ENCODE results near the gene LRP1B. TPM values are rescaled to one million over a fixed set of nuclear protein-coding genes. Genes with fewer than 3 reads are reported as not detected.

The LRP1B gene
- total RNA-seq, 1 experiment from 2014 or later, result 0.52 TPM

GRCh38 chr2:141767051-141767450, 363.8 kb downstream of the LRP1B start (continued):
- no peak for TF ChIP-seq IRF1 (CRISPR knock-in tag; IDR thresholded peaks at IDR 0.05)

DNA sequence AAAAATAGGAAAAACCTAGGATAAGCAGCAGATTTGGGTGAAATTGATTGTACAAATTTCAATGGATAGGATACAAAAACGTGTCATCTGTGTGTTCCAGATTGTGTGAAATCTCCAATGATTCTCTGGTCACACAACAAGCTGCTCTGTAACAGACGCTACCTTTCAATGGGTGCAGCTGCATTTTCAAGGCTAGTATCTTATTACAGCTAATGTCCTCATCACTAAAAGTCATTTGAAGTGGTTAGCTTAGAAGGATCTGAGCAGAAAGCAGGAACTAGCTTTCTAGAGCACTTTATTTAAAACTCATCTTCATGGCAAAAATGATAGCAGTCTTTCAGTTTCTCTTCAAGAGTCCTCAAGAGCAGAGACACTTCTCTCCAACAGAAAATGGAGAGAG, 364.6 kb downstream of the LRP1B start:
- Mint-ChIP-seq H3K27me3 (ENCODE audit: low read depth) (no peaks in the 10 kb centered on the region), H3K4me3 (no peak overlapping the region), H3K36me3 (no peaks in the 10 kb centered on the region), H3K9me3 (peaks cover 4% of the 10 kb centered on the region; the same call in 1 of the 2 replicates), H3K4me1 (peaks cover 40% of the 10 kb centered on the region), H3K27ac (no peak overlapping the region)
- ATAC-seq (no peak), DNase-seq (ENCODE audit: low spot score) (no peak)
- POLR2A ChIA-PET, result no interaction called here
- CTCF ChIA-PET, result no interaction called here
- TF ChIP-seq, protein P1, sequence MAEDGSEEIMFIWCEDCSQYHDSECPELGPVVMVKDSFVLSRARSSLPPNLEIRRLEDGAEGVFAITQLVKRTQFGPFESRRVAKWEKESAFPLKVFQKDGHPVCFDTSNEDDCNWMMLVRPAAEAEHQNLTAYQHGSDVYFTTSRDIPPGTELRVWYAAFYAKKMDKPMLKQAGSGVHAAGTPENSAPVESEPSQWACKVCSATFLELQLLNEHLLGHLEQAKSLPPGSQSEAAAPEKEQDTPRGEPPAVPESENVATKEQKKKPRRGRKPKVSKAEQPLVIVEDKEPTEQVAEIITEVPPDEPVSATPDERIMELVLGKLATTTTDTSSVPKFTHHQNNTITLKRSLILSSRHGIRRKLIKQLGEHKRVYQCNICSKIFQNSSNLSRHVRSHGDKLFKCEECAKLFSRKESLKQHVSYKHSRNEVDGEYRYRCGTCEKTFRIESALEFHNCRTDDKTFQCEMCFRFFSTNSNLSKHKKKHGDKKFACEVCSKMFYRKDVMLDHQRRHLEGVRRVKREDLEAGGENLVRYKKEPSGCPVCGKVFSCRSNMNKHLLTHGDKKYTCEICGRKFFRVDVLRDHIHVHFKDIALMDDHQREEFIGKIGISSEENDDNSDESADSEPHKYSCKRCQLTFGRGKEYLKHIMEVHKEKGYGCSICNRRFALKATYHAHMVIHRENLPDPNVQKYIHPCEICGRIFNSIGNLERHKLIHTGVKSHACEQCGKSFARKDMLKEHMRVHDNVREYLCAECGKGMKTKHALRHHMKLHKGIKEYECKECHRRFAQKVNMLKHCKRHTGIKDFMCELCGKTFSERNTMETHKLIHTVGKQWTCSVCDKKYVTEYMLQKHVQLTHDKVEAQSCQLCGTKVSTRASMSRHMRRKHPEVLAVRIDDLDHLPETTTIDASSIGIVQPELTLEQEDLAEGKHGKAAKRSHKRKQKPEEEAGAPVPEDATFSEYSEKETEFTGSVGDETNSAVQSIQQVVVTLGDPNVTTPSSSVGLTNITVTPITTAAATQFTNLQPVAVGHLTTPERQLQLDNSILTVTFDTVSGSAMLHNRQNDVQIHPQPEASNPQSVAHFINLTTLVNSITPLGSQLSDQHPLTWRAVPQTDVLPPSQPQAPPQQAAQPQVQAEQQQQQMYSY (CRISPR knock-in tag; IDR thresholded peaks at IDR 0.05), result no peak
- TF ChIP-seq ZBTB21 (CRISPR knock-in tag; IDR thresholded peaks at IDR 0.05; ENCODE audit: borderline replicate concordance) (no peak), TEAD4 (CRISPR knock-in tag; IDR thresholded peaks at IDR 0.05) (no peak), AFF4 (CRISPR knock-in tag; IDR thresholded peaks at IDR 0.05; ENCODE audit: borderline replicate concordance) (no peak), FOXP1 (CRISPR knock-in tag; IDR thresholded peaks at IDR 0.05; ENCODE audit: borderline replicate concordance) (no peak)
- TF ChIP-seq, protein P2, sequence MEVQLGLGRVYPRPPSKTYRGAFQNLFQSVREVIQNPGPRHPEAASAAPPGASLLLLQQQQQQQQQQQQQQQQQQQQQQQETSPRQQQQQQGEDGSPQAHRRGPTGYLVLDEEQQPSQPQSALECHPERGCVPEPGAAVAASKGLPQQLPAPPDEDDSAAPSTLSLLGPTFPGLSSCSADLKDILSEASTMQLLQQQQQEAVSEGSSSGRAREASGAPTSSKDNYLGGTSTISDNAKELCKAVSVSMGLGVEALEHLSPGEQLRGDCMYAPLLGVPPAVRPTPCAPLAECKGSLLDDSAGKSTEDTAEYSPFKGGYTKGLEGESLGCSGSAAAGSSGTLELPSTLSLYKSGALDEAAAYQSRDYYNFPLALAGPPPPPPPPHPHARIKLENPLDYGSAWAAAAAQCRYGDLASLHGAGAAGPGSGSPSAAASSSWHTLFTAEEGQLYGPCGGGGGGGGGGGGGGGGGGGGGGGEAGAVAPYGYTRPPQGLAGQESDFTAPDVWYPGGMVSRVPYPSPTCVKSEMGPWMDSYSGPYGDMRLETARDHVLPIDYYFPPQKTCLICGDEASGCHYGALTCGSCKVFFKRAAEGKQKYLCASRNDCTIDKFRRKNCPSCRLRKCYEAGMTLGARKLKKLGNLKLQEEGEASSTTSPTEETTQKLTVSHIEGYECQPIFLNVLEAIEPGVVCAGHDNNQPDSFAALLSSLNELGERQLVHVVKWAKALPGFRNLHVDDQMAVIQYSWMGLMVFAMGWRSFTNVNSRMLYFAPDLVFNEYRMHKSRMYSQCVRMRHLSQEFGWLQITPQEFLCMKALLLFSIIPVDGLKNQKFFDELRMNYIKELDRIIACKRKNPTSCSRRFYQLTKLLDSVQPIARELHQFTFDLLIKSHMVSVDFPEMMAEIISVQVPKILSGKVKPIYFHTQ (CRISPR knock-in tag; IDR thresholded peaks at IDR 0.05), result no peak

DNA sequence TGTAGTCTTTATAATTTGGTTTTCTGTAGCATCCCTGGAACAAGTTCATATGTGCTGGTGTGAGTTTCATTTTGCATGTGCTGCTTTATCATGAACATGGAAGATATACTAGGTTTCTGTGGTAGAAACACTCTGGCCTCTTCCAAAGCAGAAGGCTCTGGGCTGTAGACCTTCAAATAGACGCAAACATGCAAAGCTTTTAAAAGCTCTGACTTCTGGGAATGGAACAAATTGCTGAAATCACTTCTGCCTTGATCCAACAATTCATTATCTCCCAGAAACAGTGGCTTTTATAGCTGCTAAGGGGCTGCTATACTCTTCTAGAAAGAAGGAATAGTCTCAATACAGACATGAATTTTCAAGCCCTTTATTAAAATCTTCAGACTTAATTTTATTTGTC, 382.2 kb downstream of the LRP1B start:
- ChIA-PET POLR2A (no interaction called here), CTCF (no interaction called here)
- no peak overlapping the region for H3K4me3 Mint-ChIP-seq
- H3K27me3 Mint-ChIP-seq (ENCODE audit: low read depth), result no peaks in the 10 kb centered on the region
- H3K4me1 Mint-ChIP-seq, result peaks cover 13% of the 10 kb centered on the region
- no peaks in the 10 kb centered on the region for H3K9me3 Mint-ChIP-seq
- no peak for DNase-seq (ENCODE audit: low spot score)
- ATAC-seq, result no peak
- no peaks in the 10 kb centered on the region for H3K36me3 Mint-ChIP-seq
- no peak overlapping the region for H3K27ac Mint-ChIP-seq
- TF ChIP-seq, protein P3, sequence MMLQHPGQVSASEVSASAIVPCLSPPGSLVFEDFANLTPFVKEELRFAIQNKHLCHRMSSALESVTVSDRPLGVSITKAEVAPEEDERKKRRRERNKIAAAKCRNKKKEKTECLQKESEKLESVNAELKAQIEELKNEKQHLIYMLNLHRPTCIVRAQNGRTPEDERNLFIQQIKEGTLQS (CRISPR knock-in tag; conservative IDR thresholded peaks at IDR 0.05), result no peak
- TF ChIP-seq, protein P2 (CRISPR knock-in tag; IDR thresholded peaks at IDR 0.05), result no peak
- TF ChIP-seq, protein P4, sequence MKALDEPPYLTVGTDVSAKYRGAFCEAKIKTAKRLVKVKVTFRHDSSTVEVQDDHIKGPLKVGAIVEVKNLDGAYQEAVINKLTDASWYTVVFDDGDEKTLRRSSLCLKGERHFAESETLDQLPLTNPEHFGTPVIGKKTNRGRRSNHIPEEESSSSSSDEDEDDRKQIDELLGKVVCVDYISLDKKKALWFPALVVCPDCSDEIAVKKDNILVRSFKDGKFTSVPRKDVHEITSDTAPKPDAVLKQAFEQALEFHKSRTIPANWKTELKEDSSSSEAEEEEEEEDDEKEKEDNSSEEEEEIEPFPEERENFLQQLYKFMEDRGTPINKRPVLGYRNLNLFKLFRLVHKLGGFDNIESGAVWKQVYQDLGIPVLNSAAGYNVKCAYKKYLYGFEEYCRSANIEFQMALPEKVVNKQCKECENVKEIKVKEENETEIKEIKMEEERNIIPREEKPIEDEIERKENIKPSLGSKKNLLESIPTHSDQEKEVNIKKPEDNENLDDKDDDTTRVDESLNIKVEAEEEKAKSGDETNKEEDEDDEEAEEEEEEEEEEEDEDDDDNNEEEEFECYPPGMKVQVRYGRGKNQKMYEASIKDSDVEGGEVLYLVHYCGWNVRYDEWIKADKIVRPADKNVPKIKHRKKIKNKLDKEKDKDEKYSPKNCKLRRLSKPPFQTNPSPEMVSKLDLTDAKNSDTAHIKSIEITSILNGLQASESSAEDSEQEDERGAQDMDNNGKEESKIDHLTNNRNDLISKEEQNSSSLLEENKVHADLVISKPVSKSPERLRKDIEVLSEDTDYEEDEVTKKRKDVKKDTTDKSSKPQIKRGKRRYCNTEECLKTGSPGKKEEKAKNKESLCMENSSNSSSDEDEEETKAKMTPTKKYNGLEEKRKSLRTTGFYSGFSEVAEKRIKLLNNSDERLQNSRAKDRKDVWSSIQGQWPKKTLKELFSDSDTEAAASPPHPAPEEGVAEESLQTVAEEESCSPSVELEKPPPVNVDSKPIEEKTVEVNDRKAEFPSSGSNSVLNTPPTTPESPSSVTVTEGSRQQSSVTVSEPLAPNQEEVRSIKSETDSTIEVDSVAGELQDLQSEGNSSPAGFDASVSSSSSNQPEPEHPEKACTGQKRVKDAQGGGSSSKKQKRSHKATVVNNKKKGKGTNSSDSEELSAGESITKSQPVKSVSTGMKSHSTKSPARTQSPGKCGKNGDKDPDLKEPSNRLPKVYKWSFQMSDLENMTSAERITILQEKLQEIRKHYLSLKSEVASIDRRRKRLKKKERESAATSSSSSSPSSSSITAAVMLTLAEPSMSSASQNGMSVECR (CRISPR knock-in tag; IDR thresholded peaks at IDR 0.05; ENCODE audit: borderline replicate concordance), result no peak
- TF ChIP-seq ZNF416 (CRISPR knock-in tag; IDR thresholded peaks at IDR 0.05), result no peak
- no peak for TF ChIP-seq ZNF396 (CRISPR knock-in tag; IDR thresholded peaks at IDR 0.05; ENCODE audit: borderline replicate concordance)
- no peak for TF ChIP-seq JAZF1 (CRISPR knock-in tag; IDR thresholded peaks at IDR 0.05)

Measured in WTC11 (cell line).